Mesothelial cell of epicardium (in vitro differentiated cells): ENCODE data around the gene RPL10A. TPM values are rescaled to one million over a fixed set of nuclear protein-coding genes. Genes with fewer than 3 reads are reported as not detected.

Experiments used
- DNase-seq, 2 experiments: peaks; one replicate each; pipeline ENCODE4 v3.0.0; 2021; ENCODE audit warnings: low spot score in 2 of 2; ENCODE audit not compliant: unreplicated experiment in 2 of 2
- H3K27ac Mint-ChIP-seq: 2 replicates; pipeline ENCODE4 v1.8.0; 2021; ENCODE audit warnings: mixed read lengths
- H3K27me3 Mint-ChIP-seq: 2 replicates; pipeline ENCODE4 v1.8.0; 2021; ENCODE audit warnings: low read depth, mixed read lengths
- H3K36me3 Mint-ChIP-seq: 2 replicates; pipeline ENCODE4 v1.8.0; 2021; ENCODE audit warnings: mixed read lengths
- H3K4me1 Mint-ChIP-seq: 2 replicates; pipeline ENCODE4 v1.8.0; 2021; ENCODE audit warnings: mixed read lengths
- H3K4me3 Mint-ChIP-seq: 2 replicates; pipeline ENCODE4 v1.8.0; 2021; ENCODE audit warnings: mild to moderate bottlenecking, moderate library complexity, mixed read lengths
- H3K9me3 Mint-ChIP-seq: 2 replicates; pipeline ENCODE4 v1.8.0; 2021; ENCODE audit warnings: mixed read lengths
- total RNA-seq: library from RNA; stranded (reverse); gene quantifications from 3 replicates; pipeline ENCODE4 v1.2.1, GENCODE V29; 2021
- TF ChIP-seq, protein P1 (sequence below): fragments of 200-600 bp; sonication (generic); IDR thresholded peaks from one replicate; pipeline ENCODE4 v1.5.0; 2021; ENCODE audit warnings: antibody characterized with exemption; ENCODE audit not compliant: unreplicated experiment

RPL10A gene
- total RNA-seq, 1 donor from 2014 or later = 1,840 TPM

DNA sequence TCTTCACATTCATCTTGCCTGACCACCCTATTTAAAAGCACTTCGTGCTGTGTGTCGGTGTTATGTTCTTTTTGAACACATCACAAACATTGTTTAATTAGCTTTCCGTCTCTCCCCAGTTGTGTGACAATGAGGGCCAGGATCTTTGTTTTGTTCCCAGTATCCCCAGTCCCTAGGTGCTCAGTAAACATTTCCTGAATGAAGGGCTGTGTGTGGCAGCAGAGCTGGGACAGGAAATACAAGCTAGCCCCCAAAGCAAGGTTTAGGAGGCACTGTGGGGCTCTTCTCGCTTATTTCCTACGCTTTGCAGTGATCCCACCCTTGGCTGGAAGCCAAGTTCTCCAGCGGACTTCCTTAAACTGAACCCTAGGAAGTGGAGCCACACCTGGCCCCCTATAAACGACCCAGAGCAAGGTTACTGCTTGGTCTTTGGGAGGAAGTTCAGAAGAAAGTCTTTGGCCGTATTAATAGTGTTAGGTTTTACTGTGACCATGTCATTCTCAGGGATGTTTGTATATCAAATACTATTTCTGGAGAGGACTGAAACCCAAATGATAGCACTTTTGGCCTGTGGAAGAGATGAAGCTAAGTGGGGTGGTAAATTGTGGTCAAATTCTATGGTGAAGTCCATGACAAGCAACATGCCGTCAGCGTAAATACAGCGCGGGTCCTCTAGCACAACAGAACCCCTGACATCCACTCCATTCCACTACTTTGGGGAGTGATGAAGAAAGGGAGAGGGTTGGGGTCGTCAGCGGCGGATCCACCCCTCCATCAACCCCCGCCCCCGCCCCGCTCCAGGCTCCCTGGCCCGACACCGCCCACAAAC, 16.6 kb upstream of the RPL10A start:
- Mint-ChIP-seq H3K36me3 (peaks cover 9% of the 10 kb centered on the region), H3K27me3 (peaks cover 4% of the 10 kb centered on the region), H3K9me3 (no peaks in the 10 kb centered on the region), H3K4me3 (peak overlapping the region; percentile 74), H3K27ac (peak overlapping the region; percentile 39), H3K4me1 (peaks cover 32% of the 10 kb centered on the region)
- TF ChIP-seq, protein P1, sequence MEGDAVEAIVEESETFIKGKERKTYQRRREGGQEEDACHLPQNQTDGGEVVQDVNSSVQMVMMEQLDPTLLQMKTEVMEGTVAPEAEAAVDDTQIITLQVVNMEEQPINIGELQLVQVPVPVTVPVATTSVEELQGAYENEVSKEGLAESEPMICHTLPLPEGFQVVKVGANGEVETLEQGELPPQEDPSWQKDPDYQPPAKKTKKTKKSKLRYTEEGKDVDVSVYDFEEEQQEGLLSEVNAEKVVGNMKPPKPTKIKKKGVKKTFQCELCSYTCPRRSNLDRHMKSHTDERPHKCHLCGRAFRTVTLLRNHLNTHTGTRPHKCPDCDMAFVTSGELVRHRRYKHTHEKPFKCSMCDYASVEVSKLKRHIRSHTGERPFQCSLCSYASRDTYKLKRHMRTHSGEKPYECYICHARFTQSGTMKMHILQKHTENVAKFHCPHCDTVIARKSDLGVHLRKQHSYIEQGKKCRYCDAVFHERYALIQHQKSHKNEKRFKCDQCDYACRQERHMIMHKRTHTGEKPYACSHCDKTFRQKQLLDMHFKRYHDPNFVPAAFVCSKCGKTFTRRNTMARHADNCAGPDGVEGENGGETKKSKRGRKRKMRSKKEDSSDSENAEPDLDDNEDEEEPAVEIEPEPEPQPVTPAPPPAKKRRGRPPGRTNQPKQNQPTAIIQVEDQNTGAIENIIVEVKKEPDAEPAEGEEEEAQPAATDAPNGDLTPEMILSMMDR = no peak
- DNase-seq = no peak

DNA sequence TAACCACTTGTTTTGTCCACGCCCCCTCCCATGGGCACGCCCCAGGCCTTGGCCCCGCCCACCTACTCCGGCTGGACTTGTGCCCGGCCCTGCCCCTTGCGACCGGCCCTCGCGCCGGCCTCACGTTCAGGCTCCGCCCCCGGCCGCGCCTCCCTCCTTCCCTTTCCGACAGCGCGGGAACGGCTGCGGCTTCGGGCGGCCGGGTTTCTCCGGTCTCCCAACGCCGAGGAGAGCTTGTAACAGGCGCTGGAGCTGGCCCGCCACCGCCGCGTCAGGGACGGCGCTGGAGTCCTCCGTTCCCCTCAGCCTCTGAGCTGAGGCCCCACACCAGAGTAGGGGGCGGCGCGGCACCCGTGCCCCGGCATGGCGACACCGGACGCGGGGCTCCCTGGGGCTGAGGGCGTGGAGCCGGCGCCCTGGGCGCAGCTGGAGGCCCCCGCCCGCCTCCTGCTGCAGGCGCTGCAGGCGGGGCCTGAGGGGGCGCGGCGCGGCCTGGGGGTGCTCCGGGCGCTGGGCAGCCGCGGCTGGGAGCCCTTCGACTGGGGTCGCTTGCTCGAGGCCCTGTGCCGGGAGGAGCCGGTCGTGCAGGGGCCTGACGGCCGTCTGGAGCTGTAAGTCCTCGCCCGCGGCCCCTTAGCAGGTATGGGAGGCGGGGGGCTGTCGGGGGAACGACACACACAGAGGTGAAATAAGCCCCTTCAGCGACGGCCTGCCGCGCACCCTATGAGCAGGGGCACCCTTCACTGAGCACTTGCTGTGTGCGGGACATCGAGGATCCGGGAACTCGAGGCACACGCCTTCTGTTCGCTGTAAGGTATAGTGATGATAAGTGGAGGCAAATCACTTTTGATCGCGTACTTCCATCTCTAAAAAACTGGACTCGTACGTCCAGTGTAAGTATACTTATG, 15.8 kb upstream of the RPL10A start, which contains the start of gene FANCE:
TSS of gene FANCE (plus strand) at position 156 of the 908 bp plus-strand sequence. CDS start at position 364, 208 bp downstream.
- peak; percentile 91 to 98 for DNase-seq
- Mint-ChIP-seq H3K4me3 (peak within 1 kb of the TSS; percentile 74), H3K36me3 (peaks cover 9% of the 10 kb centered on the region), H3K27me3 (peaks cover 4% of the 10 kb centered on the region), H3K9me3 (no peaks in the 10 kb centered on the region), H3K4me1 (peaks cover 32% of the 10 kb centered on the region), H3K27ac (peak within 1 kb of the TSS; percentile 60)
- TF ChIP-seq, protein P1 = no peak

DNA sequence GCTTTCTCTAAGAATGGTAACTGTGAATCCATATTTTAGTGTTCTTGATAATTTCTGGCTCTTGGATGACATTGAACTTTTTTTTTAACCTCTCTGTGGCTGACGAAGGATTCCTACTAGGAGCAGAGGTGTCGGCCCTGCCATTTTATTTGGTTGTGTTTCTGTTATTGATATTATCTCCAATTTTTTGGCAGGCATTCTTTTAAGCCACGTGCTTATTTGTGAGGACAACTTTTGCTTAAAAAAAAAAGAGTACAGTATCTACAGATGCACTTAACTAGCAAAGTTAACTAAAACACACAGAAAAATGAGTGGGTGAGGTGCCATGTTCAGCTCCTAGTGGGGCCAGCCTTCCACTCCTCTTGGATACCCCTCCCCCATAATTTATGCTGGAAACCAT, 15.0 kb upstream of the RPL10A start:
- Mint-ChIP-seq H3K27ac (peak overlapping the region; percentile 60), H3K36me3 (peaks cover 12% of the 10 kb centered on the region), H3K4me1 (peaks cover 32% of the 10 kb centered on the region), H3K27me3 (peaks cover 4% of the 10 kb centered on the region), H3K4me3 (peak overlapping the region; percentile 62), H3K9me3 (no peaks in the 10 kb centered on the region)
- no peak for DNase-seq
- TF ChIP-seq, protein P1 = no peak

DNA sequence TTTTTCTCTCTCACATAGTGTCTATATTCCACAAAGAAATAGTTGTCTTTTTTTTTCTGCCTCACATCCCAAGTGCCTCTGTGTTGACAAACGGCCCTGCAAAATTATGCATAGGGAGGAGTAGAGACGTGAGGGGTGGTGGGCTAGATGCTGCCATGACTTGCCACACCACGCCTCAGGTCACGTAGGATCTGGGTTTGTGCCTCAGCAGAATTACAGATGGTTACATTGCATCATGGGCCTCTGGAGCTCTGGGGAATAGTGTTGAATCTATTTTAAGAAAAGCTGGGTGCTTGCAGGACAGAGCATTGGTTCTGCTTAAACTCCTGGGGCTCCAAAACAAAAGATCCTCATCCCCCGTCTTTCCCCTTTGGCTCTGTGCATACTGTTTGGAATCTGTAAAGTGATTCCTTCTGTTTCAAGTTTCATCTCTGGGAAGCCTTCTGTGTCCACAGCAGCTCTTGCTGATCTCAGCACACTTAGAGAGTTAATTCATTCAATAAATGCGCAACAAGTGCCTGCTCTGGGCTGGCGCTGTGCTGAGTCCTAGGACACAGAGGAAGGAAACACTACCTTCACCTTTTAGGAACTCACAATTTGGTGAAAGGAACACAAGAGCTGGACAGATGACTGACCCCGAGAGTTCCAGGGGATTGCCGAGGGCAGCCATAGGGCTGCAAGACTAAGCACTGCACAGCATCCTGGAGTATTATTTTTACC, 13.7 kb upstream of the RPL10A start:
- H3K27ac Mint-ChIP-seq = no peak overlapping the region
- DNase-seq = no peak
- H3K4me1 Mint-ChIP-seq = peaks cover 32% of the 10 kb centered on the region
- H3K36me3 Mint-ChIP-seq = peaks cover 16% of the 10 kb centered on the region
- TF ChIP-seq, protein P1 = no peak
- H3K27me3 Mint-ChIP-seq = peaks cover 3% of the 10 kb centered on the region
- H3K4me3 Mint-ChIP-seq = peak overlapping the region; percentile 7
- H3K9me3 Mint-ChIP-seq = no peaks in the 10 kb centered on the region

DNA sequence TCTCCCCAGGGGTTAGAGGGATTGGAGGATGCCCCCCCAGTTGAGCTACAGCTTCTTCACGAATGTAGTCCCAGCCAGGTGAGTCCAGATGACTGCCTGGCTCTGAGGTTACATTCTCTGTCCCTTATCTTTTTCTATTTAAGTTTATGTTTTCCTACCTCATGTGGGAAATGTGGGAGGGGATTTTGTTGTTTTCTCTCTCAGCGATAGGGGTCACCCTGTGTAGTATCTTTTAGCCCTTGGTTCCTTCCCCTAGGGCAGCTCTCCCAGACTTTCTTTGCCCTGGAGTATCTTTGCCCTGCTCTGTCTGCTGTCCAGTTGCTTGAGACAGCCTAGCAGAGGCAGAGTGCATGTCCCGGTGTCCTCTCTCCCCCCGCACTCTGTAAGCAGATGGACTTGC, 10.3 kb upstream of the RPL10A start:
- Mint-ChIP-seq H3K4me3 (no peak overlapping the region), H3K27me3 (no peaks in the 10 kb centered on the region), H3K36me3 (peaks cover 26% of the 10 kb centered on the region), H3K4me1 (peaks cover 25% of the 10 kb centered on the region), H3K27ac (no peak overlapping the region), H3K9me3 (no peaks in the 10 kb centered on the region)
- TF ChIP-seq, protein P1 = no peak
- no peak for DNase-seq
